ENCODE results near the gene L3MBTL3.
"Not testable (repeated sequence)": the region's sequence is repeated elsewhere in the genome, so short reads cannot be mapped to it uniquely, and the experiment has no call there.

L3MBTL3 gene

GRCh38 chr6:130136798-130137197 lies 118.4 kb downstream of the L3MBTL3 start:
- DNase-seq (ENCODE audit: low read depth in 1 of 2, low spot score in 1 of 2): no peak

GRCh38 chr6:130138116-130138908 lies 119.9 kb downstream of the L3MBTL3 start:
- no peak for DNase-seq (ENCODE audit: low read depth in 1 of 2, low spot score in 1 of 2)

DNA sequence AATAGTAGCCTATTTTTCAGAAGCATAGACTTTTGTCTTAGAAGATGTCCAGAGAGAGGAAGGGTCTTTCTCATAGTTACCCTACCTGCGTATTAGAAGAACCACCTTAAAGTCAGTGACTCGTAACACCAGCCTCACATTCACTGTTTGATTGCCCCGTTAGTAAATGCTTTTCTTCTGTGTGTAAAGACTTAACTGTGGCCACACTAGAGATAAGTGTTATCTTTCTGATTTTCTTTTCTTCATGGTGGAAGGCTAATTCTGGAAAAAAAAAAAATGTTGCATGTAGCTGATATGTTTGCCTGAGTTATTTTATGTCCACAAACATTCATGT lies 120.5 kb downstream of the L3MBTL3 start:
- no peak for DNase-seq (ENCODE audit: low read depth in 1 of 2, low spot score in 1 of 2)

DNA sequence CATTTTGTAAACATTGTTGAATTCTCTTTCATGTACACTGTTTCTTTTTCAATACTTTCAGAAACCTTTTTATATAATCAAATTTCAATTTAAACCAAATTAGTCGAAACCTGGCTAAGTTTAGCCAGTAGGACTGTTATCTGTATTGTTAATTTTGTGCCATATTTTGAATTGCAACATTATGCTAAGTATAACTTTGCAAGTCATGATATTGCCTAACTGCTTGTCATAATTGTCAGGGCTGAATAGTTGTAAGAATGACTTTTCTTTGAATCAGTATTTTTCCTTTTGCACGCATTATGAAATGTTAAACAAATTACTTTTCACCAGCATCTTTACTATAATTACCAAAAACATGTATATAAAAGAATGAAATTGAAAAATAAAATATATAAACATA lies 121.7 kb downstream of the L3MBTL3 start:
- no peak for DNase-seq (ENCODE audit: low read depth in 1 of 2, low spot score in 1 of 2)

DNA sequence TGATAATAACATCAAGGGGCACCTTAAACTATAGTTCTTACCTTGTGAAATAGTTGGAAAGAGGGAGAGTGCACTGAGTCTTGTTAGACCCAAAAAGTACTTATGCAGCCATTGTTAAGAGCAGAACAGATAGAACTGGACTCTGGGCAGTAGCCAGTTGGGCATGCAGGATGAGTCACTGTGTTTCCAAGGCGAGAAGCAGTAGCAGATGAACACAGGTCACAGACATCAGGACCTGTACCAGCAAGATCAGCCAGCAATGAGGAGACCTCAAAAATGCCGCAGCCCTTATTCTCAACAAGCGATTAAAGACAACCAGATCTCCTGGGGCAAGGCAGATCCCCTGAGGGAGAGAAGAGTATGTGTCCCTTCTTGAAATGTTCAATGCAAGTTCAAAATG lies 125.3 kb downstream of the L3MBTL3 start:
- no peak for DNase-seq (ENCODE audit: low read depth in 1 of 2, low spot score in 1 of 2)

GRCh38 chr6:130147111-130147510 lies 128.7 kb downstream of the L3MBTL3 start:
- no peak for DNase-seq (ENCODE audit: low read depth in 1 of 2, low spot score in 1 of 2)

- DNase-seq (ENCODE audit: low read depth in 1 of 2, low spot score in 1 of 2): no peak
These were observed 129.8 kb downstream of the L3MBTL3 start for GRCh38 chr6:130148181-130148580.

DNA sequence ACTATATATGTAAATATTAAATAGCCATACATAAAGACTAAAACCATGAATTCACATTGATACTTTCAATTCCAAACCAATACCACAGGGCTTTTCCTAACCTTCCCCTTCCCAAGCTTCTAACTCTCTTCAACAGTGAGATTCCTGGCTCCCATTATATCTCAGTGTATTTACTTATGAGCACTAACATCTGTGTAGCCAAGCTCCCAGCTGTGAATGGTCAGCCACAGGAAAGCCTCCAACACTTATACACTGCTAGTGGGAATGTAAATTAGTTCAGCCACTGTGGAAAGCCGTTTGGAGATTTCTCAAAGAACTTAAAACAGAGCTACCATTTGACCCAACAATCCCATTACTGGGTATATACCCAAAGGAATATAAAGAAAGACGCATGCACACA lies 130.6 kb downstream of the L3MBTL3 start:
- DNase-seq (ENCODE audit: low read depth in 1 of 2, low spot score in 1 of 2): not testable (repeated sequence)

DNA sequence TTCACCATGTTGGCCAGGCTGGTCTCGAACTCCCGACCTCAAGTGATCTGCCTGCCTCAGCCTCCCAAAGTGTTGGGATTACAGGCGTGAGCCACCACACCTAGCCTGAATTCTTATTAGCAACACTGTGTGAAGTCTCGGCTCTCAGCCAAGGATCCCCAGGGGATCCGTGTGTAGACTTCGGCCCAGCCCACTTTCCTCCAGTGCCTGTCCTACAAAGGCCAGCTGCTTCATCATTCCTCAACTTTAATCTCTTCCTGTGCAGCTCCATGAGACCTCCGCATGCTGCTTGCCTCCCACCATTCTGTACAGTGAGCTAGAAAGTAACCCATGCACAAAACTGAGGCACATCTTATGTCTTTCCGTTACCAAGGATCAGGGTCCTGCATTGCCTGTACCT lies 132.5 kb downstream of the L3MBTL3 start:
- DNase-seq (ENCODE audit: low read depth in 1 of 2, low spot score in 1 of 2): no peak

- no peak for DNase-seq (ENCODE audit: low read depth in 1 of 2, low spot score in 1 of 2)
These were observed 134.6 kb downstream of the L3MBTL3 start for GRCh38 chr6:130152908-130153510.

DNA sequence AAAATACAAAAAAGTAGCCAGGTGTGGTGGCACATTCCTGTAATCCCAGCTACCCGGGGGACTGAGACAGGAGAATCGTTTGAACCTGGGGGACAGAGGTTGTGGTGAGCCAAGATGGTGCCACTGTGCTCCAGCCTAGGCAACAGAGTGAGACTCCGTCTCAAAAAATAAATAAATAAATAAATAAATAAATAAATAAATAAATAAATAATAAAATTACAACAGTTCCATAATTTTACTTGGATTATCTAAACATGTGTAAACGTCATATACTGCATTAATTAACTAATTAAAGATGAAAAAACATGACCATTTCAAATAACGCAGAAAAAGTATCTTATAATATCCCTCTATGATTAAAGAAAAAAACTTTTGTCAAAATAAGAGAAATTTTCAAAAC lies 138.5 kb downstream of the L3MBTL3 start:
- no peak for DNase-seq (ENCODE audit: low read depth in 1 of 2, low spot score in 1 of 2)

DNA sequence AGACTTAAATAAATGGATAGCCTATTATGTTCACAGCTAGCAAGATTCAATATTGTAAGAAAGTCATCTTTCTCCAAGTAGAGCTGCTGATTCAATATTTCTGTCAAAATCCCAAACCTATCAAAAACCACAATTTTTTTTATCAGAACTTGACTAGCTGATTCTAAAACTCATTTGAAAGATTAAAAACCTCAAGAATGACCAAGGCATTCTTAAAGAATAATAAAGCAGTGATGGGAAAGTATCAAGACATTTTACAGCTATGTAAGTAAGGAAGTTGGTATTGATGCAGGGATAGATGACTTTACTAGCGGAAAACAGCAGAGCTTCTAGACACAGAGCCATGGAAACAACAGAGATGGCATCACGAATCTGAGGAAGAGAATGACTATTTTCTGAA lies 139.7 kb downstream of the L3MBTL3 start:
- no peak for DNase-seq (ENCODE audit: low read depth in 1 of 2, low spot score in 1 of 2)

GRCh38 chr6:130158548-130158947 lies 140.2 kb downstream of the L3MBTL3 start:
- DNase-seq (ENCODE audit: low read depth in 1 of 2, low spot score in 1 of 2): no peak

DNA sequence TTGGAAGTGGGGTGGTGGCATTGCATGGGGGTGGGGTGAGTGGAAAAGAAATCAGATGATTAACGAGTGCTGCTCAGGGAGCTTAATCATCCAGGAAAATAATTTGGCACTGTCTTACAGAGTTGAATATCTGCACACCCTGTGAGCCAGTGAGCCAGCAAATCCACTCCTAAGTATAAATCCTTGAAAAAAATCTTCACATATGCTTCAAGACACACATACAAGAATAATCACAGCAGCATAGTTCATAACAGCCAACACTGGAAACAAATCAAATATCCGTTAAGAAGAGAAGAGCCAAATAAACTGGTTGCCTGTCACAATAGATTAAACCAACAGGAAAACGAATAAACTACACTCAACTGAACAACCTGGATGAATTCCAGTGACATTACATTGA lies 141.6 kb downstream of the L3MBTL3 start:
- no peak for DNase-seq (ENCODE audit: low read depth in 1 of 2, low spot score in 1 of 2)

GRCh38 chr6:130161683-130162404 lies 143.5 kb downstream of the L3MBTL3 start:
- no peak for DNase-seq (ENCODE audit: low read depth in 1 of 2, low spot score in 1 of 2)

GRCh38 chr6:130162421-130162820 lies 144.0 kb downstream of the L3MBTL3 start:
- no peak for DNase-seq (ENCODE audit: low read depth in 1 of 2, low spot score in 1 of 2)

GRCh38 chr6:130163266-130163665 lies 144.9 kb downstream of the L3MBTL3 start:
- no peak for DNase-seq (ENCODE audit: low read depth in 1 of 2, low spot score in 1 of 2)

- DNase-seq (ENCODE audit: low read depth in 1 of 2, low spot score in 1 of 2): no peak
These were observed 145.9 kb downstream of the L3MBTL3 start for GRCh38 chr6:130164251-130164650.

DNA sequence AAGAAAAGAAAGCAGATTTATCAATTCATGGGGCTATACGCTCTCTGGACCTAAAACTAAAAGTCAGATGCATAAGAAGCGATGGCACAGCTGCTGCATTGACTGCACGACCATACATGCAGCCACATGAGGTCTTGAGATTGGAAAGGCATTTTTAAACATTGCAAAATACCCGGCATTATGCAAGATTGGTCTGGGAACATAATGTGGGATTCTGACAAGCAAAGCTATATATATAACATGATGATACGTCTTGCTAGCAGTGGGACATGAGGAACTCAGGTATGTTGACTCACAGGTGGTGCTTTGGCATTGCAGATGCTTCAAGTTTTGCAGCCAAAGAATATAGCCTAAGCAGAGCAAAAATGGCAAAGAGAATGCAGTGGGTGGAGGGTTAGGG lies 149.3 kb downstream of the L3MBTL3 start:
- DNase-seq (ENCODE audit: low read depth in 1 of 2, low spot score in 1 of 2): no peak

DNA sequence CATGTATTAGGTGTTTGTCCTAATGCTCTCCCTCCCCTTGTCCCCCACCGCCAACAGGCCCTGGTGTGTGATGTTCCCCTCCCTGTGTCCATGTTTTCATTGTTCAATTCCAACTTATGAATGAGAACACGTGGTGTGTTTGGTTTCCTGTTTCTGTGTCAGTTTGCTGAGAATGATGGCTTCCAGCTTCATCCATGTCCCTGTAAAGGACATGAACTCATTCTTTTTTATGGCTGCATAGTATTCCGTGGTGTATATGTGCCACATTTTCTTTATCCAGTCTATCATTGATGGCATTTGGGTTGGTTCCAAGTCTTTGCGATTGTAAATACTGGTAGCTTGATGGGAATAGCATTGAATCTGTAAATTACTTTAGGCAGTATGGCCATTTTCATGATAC lies 151.8 kb downstream of the L3MBTL3 start:
- not testable (repeated sequence) for DNase-seq (ENCODE audit: low read depth in 1 of 2, low spot score in 1 of 2)

DNA sequence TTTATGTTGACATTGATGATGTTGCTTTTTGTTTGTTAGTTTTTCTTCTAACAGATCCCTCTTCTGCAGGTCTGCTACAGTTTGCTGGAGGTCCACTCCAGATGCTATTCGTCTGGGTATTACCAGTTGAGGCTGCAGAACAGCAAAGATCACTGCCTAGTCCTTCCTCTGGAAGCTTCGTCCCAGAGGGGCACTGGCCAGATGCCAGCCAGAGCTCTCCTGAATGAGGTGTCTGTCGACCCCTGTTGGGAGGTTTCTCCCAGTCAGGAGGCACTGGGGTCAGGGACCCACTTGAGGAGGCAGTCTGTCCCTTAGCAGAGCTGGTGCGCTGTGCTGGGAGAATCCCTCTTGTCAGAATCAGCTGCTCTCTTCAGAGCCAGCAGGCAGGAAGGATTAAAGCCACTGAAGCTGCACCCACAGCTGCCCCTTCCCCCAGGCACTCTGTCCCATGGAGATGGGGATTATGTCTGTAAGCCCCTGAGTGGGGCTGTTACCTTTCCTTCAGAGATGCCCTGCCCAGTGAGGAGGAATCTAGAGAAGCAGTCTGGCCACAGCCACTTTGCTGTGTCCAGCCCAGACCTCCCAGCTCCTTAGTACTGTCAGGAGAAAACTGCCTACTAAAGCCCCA lies 155.1 kb downstream of the L3MBTL3 start:
- not testable (repeated sequence) for DNase-seq (ENCODE audit: low read depth in 1 of 2, low spot score in 1 of 2)

- DNase-seq (ENCODE audit: low read depth in 1 of 2, low spot score in 1 of 2): no peak
These were observed 158.0 kb downstream of the L3MBTL3 start for GRCh38 chr6:130176378-130176777.

All from activated CD4-positive, alpha-beta T cell treated with anti-CD3 and anti-CD28 coated beads, Interleukin-2, amount 50 U/mL, for 24 hours (primary cell).